Neuronal stem cell (in vitro differentiated cells): ENCODE results near the gene FANCM.

Source experiments
- DNase-seq: peaks from one replicate; pipeline ENCODE4 v3.0.0-alpha.2; 2013; ENCODE audit warnings: low spot score
- H2AFZ ChIP-seq: one replicate; pipeline ENCODE4 v1.6.1; 2013; ENCODE audit warnings: mild to moderate bottlenecking, low read length, inconsistent platforms
- H2AK5ac ChIP-seq: 2 replicates; pipeline ENCODE4 v1.6.1; 2013; ENCODE audit warnings: low read depth, mild to moderate bottlenecking, inconsistent platforms, low read length, moderate library complexity, mixed read lengths
- H2BK120ac ChIP-seq: 2 replicates; pipeline ENCODE4 v1.6.1; 2013; ENCODE audit warnings: low read depth, mild to moderate bottlenecking, inconsistent platforms, low read length, moderate library complexity, mixed read lengths
- H2BK12ac ChIP-seq: one replicate; pipeline ENCODE4 v1.6.1; 2013; ENCODE audit warnings: low read length, inconsistent platforms
- H2BK15ac ChIP-seq: 2 replicates; pipeline ENCODE4 v1.6.1; 2013; ENCODE audit warnings: mild to moderate bottlenecking, low read length, inconsistent platforms, mixed read lengths
- H2BK5ac ChIP-seq: one replicate; pipeline ENCODE4 v1.6.1; 2013; ENCODE audit warnings: inconsistent platforms, mild to moderate bottlenecking, low read length, moderate library complexity
- H3K14ac ChIP-seq: one replicate; pipeline ENCODE4 v1.6.1; 2013; ENCODE audit warnings: low read length, inconsistent platforms
- H3K18ac ChIP-seq: 2 replicates; pipeline ENCODE4 v1.6.1; 2013; ENCODE audit warnings: low read length, inconsistent platforms
- H3K23ac ChIP-seq: 2 replicates; pipeline ENCODE4 v1.6.1; 2013; ENCODE audit warnings: low read depth, mild to moderate bottlenecking, mixed read lengths, low read length, inconsistent platforms; ENCODE audit not compliant: poor library complexity
- H3K27ac ChIP-seq: replicated peaks from 3 replicates; pipeline ENCODE4 v1.5.1; 2013; ENCODE audit warnings: low read length, inconsistent platforms
- H3K27me3 ChIP-seq, 3 experiments: 2 replicates each; pipeline ENCODE4 v1.6.1; 2013; ENCODE audit warnings: low read length in 3 of 3, mild to moderate bottlenecking in 2 of 3, inconsistent platforms in 1 of 3, low read depth in 1 of 3, mixed read lengths in 1 of 3, moderate library complexity in 1 of 3; ENCODE audit not compliant: control insufficient read depth in 3 of 3, insufficient read depth in 3 of 3
- H3K36me3 ChIP-seq, 2 donors: replicated peaks in 1 of 2; 2 replicates each; pipeline ENCODE4 v1.6.1; 2013; ENCODE audit warnings: low read length in 2 of 2; ENCODE audit not compliant: control insufficient read depth in 2 of 2, insufficient read depth in 2 of 2
- H3K4ac ChIP-seq: 2 replicates; pipeline ENCODE4 v1.6.1; 2013; ENCODE audit warnings: inconsistent platforms, mild to moderate bottlenecking, low read length, moderate library complexity
- H3K4me1 ChIP-seq, 2 donors: 1 replicate in 1 of 2; 2 replicates in 1 of 2; pipeline ENCODE4 v1.6.1; 2013; ENCODE audit warnings: low read length in 2 of 2, low read depth in 1 of 2; ENCODE audit not compliant: control insufficient read depth in 2 of 2, insufficient read depth in 1 of 2
- H3K4me2 ChIP-seq: one replicate; pipeline ENCODE4 v1.6.1; 2013; ENCODE audit warnings: mild to moderate bottlenecking, low read length, inconsistent platforms; ENCODE audit not compliant: insufficient read depth, poor library complexity, severe bottlenecking
- H3K4me3 ChIP-seq, 2 donors: 2 replicates each; pipeline ENCODE4 v1.5.1; 2013; ENCODE audit warnings: low read length in 2 of 2, mild to moderate bottlenecking in 2 of 2, inconsistent platforms in 1 of 2, moderate library complexity in 1 of 2
- H3K79me1 ChIP-seq: one replicate; pipeline ENCODE4 v1.6.1; 2013; ENCODE audit warnings: low read depth, mild to moderate bottlenecking, inconsistent platforms, low read length, moderate library complexity
- H3K9ac ChIP-seq: one replicate; pipeline ENCODE4 v1.6.1; 2013; ENCODE audit warnings: mild to moderate bottlenecking, low read depth, low read length, inconsistent platforms; ENCODE audit not compliant: poor library complexity
- H3K9me3 ChIP-seq, 2 donors: replicated peaks in 1 of 2; 2 replicates each; pipeline versions ENCODE3 to v1.6.1; 2013; ENCODE audit warnings: low read length in 2 of 2, mild to moderate bottlenecking in 2 of 2, inconsistent platforms in 1 of 2, low read depth in 1 of 2, mixed read lengths in 1 of 2, moderate library complexity in 1 of 2; ENCODE audit not compliant: control insufficient read depth in 2 of 2, insufficient read depth in 1 of 2
- H4K8ac ChIP-seq: one replicate; pipeline ENCODE4 v1.6.1; 2013; ENCODE audit warnings: low read depth, mild to moderate bottlenecking, inconsistent platforms, low read length, moderate library complexity
- H4K91ac ChIP-seq: one replicate; pipeline ENCODE4 v1.6.1; 2013; ENCODE audit warnings: low read length, low read depth, mild to moderate bottlenecking, inconsistent platforms; ENCODE audit not compliant: poor library complexity
- WGBS, 2 donors: extraction: QIAGEN DNeasy Blood & Tissue Kit; methylation state at CpG; one replicate each; pipeline ENCODE4 v1.1.7; 2013; ENCODE audit warnings: missing lambda C conversion rate in 2 of 2, mixed read lengths in 1 of 2; ENCODE audit not compliant: insufficient read length in 2 of 2, insufficient replicate concordance in 1 of 2; ENCODE audit errors: extremely low coverage in 2 of 2; 5-methylcytosine and 5-hydroxymethylcytosine counted together

The FANCM gene

GRCh38 chr14:45198551-45198950, 62.8 kb downstream of the FANCM start:
- Histone ChIP-seq H2BK12ac (no peak overlapping the region), H2AK5ac (no peak overlapping the region), H3K27ac (no peak overlapping the region), H3K9ac (no peak overlapping the region), H3K4ac (no peak overlapping the region), H2BK5ac (no peak overlapping the region), H4K8ac (no peak overlapping the region), H3K4me2 (no peak overlapping the region), H3K14ac (no peak overlapping the region), H3K4me3 (no peak overlapping the region), H3K9me3 (no peaks in the 10 kb centered on the region), H3K18ac (no peak overlapping the region), H3K36me3 (peaks cover 3 to 50% of the 10 kb centered on the region in 2 donors), H4K91ac (no peak overlapping the region), H2AFZ (no peak overlapping the region), H3K79me1 (no peaks in the 10 kb centered on the region), H3K27me3 (no peaks in the 10 kb centered on the region), H2BK120ac (no peak overlapping the region), H3K23ac (no peak overlapping the region), H2BK15ac (no peak overlapping the region), H3K4me1 (peaks cover 0 to 3% of the 10 kb centered on the region in 2 donors)
- WGBS, 2 donors: no CpG with 5 or more reads among the region's 3 CpGs
- DNase-seq: no peak

- Histone ChIP-seq H2AK5ac (no peak overlapping the region), H3K4me3 (no peak overlapping the region), H3K18ac (no peak overlapping the region), H2BK5ac (no peak overlapping the region), H3K4me1 (peaks cover 0 to 3% of the 10 kb centered on the region in 2 donors), H2BK12ac (no peak overlapping the region), H3K4ac (no peak overlapping the region), H2BK15ac (no peak overlapping the region), H3K27ac (no peak overlapping the region), H2AFZ (no peak overlapping the region), H4K91ac (no peak overlapping the region), H3K9ac (no peak overlapping the region), H3K23ac (no peak overlapping the region), H3K27me3 (no peaks in the 10 kb centered on the region), H4K8ac (no peak overlapping the region), H3K9me3 (no peaks in the 10 kb centered on the region), H3K36me3 (peaks cover 3 to 57% of the 10 kb centered on the region in 2 donors), H2BK120ac (no peak overlapping the region), H3K4me2 (no peak overlapping the region), H3K79me1 (no peaks in the 10 kb centered on the region), H3K14ac (no peak overlapping the region)
- DNase-seq: no peak
- WGBS, 2 donors: no CpG with 5 or more reads among the region's 1 CpG
These were observed 63.5 kb downstream of the FANCM start for GRCh38 chr14:45199230-45199629.

- H3K23ac ChIP-seq: no peak overlapping the region
- H2AFZ ChIP-seq: no peak overlapping the region
- no peak overlapping the region for H4K8ac ChIP-seq
- peaks cover 6 to 71% of the 10 kb centered on the region in 2 donors for H3K36me3 ChIP-seq
- no peak overlapping the region for H4K91ac ChIP-seq
- no peak overlapping the region for H2BK120ac ChIP-seq
- H3K18ac ChIP-seq: no peak overlapping the region
- H3K27ac ChIP-seq: no peak overlapping the region
- no peak overlapping the region for H2BK15ac ChIP-seq
- no peaks in the 10 kb centered on the region for H3K9me3 ChIP-seq
- no peak overlapping the region for H3K4me3 ChIP-seq
- H3K4ac ChIP-seq: no peak overlapping the region
- no peak overlapping the region for H2BK12ac ChIP-seq
- no peak for DNase-seq
- no peak overlapping the region for H2BK5ac ChIP-seq
- H3K14ac ChIP-seq: no peak overlapping the region
- no peak overlapping the region for H3K9ac ChIP-seq
- no peaks in the 10 kb centered on the region for H3K79me1 ChIP-seq
- no peak overlapping the region for H3K4me2 ChIP-seq
- WGBS, 2 donors: no CpG with 5 or more reads among the region's 1 CpG
- no peak overlapping the region for H2AK5ac ChIP-seq
- no peaks in the 10 kb centered on the region for H3K27me3 ChIP-seq
- H3K4me1 ChIP-seq: peaks cover 0 to 3% of the 10 kb centered on the region in 2 donors
These were observed 66.2 kb downstream of the FANCM start for GRCh38 chr14:45201905-45202304.

GRCh38 chr14:45204241-45204640, 68.5 kb downstream of the FANCM start:
- Histone ChIP-seq H3K79me1 (no peaks in the 10 kb centered on the region), H3K14ac (no peak overlapping the region), H3K27ac (no peak overlapping the region), H3K4me3 (no peak overlapping the region), H4K91ac (no peak overlapping the region), H2BK12ac (no peak overlapping the region), H2BK120ac (no peak overlapping the region), H3K4me2 (no peak overlapping the region), H3K9me3 (no peaks in the 10 kb centered on the region), H3K9ac (no peak overlapping the region), H3K18ac (no peak overlapping the region), H2AK5ac (no peak overlapping the region), H2BK5ac (no peak overlapping the region), H3K23ac (no peak overlapping the region), H2BK15ac (no peak overlapping the region), H3K27me3 (no peaks in the 10 kb centered on the region), H3K36me3 (peaks cover 6 to 90% of the 10 kb centered on the region in 2 donors), H3K4ac (no peak overlapping the region), H3K4me1 (no peaks in the 10 kb centered on the region), H2AFZ (no peak overlapping the region), H4K8ac (no peak overlapping the region)
- DNase-seq: no peak
